ENCODE results near the gene KLK15. TPM values are rescaled to one million over a fixed set of nuclear protein-coding genes. Genes with fewer than 3 reads are reported as not detected.

The KLK15 gene
- total and polyA plus RNA-seq, 2 of the 4 experiments (the other 2 are of a cell fraction), result not detected

DNA sequence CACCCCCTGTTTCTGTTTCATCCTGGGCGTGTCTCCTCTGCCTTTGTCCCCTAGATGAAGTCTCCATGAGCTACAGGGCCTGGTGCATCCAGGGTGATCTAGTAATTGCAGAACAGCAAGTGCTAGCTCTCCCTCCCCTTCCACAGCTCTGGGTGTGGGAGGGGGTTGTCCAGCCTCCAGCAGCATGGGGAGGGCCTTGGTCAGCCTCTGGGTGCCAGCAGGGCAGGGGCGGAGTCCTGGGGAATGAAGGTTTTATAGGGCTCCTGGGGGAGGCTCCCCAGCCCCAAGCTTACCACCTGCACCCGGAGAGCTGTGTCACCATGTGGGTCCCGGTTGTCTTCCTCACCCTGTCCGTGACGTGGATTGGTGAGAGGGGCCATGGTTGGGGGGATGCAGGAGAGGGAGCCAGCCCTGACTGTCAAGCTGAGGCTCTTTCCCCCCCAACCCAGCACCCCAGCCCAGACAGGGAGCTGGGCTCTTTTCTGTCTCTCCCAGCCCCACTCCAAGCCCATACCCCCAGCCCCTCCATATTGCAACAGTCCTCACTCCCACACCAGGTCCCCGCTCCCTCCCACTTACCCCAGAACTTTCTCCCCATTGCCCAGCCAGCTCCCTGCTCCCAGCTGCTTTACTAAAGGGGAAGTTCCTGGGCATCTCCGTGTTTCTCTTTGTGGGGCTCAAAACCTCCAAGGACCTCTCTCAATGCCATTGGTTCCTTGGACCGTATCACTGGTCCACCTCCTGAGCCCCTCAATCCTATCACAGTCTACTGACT lies 21.4 kb upstream of the KLK15 start, which contains the start of gene KLK3:
Gene KLK3 (plus strand): TSS at position 280 of the 775 bp plus-strand sequence. CDS start 41 bp downstream, at position 321.
- Histone ChIP-seq H2BK20ac (ENCODE audit: low read depth, low read length) (no peak within 1 kb of the TSS), H3K9ac (ENCODE audit: low read depth, low read length) (no peak within 1 kb of the TSS), H3K9me1 (ENCODE audit: insufficient read depth, low read length) (no peaks in the 10 kb centered on the region), H2AK9ac (replicated peaks; ENCODE audit: low read depth, low read length, poor library complexity) (peak within 1 kb of the TSS; percentile 55), H2BK15ac (ENCODE audit: low read depth, low read length) (no peak within 1 kb of the TSS), H4K91ac (ENCODE audit: insufficient read depth, low read depth, low read length) (no peak within 1 kb of the TSS), H3K4ac (ENCODE audit: low read depth, low read length) (no peak within 1 kb of the TSS), H3K27ac (ENCODE audit: insufficient read depth, low read length) (no peak within 1 kb of the TSS), H3K4me2 (ENCODE audit: low read depth, low read length) (no peak within 1 kb of the TSS), H3K18ac (ENCODE audit: low read depth, low read length) (no peak within 1 kb of the TSS), H4K5ac (ENCODE audit: low read depth, low read length) (no peak within 1 kb of the TSS), H3K79me1 (ENCODE audit: low read depth in 1 of 2, low read length in 2 of 2) (no peaks in the 10 kb centered on the region), H3K36me3 (ENCODE audit: control insufficient read depth, insufficient read depth, low read length) (no peaks in the 10 kb centered on the region), H2BK120ac (ENCODE audit: low read depth, low read length) (no peak within 1 kb of the TSS), H4K20me1 (ENCODE audit: insufficient read depth, low read length) (no peaks in the 10 kb centered on the region), H3K56ac (ENCODE audit: extremely low read depth, insufficient read depth, low read length) (no peak within 1 kb of the TSS), H2AFZ (replicated peaks; ENCODE audit: low read length, poor library complexity) (no peak within 1 kb of the TSS), H2BK5ac (ENCODE audit: low read depth, low read length, poor library complexity, severe bottlenecking) (no peak within 1 kb of the TSS), H3K4me3 (ENCODE audit: insufficient read depth, low read depth, low read length) (no peak within 1 kb of the TSS), H3K4me1 (ENCODE audit: control insufficient read depth, insufficient read depth, low read length) (no peaks in the 10 kb centered on the region), H3K14ac (replicated peaks; ENCODE audit: low read depth, low read length) (no peak within 1 kb of the TSS), H3K27me3 (ENCODE audit: control insufficient read depth, insufficient read depth, low read length) (peaks cover 4% of the 10 kb centered on the region; the same call in 1 of the 2 replicates), H2AK5ac (ENCODE audit: low read depth, low read length) (no peak within 1 kb of the TSS), H3K9me3 (ENCODE audit: control insufficient read depth, insufficient read depth, low read length) (no peaks in the 10 kb centered on the region), H3K23ac (ENCODE audit: low read depth, low read length) (no peak within 1 kb of the TSS), H4K8ac (ENCODE audit: low read depth in 2 of 2, low read length in 2 of 2) (no peak within 1 kb of the TSS)
- BruUV-seq (replicated peaks), result no TSS peak
- CTCF ChIA-PET, result no interaction called here
- intact Hi-C loops (cut with micrococcal nuclease), result no loop called here
- ATAC-seq (ENCODE audit: low read depth) (no peak), DNase-seq (no peak)
- WGBS, 2 experiments (ENCODE audit: extremely low coverage in 2 of 2, insufficient read length in 1 of 2), result 0% methylated on average over 1 of the region's 9 CpGs; no CpG with 5 or more reads in 1 of the 2 experiments
- TF ChIP-seq MAZ (IDR thresholded peaks at IDR 0.05; ENCODE audit: borderline replicate concordance, low read depth, low read length) (no peak), ELK1 (IDR thresholded peaks at IDR 0.05; ENCODE audit: borderline replicate concordance, low read depth, low read length) (no peak), POLR2A (IDR thresholded peaks at IDR 0.05; ENCODE audit: low read depth, low read length) (no peak), RAD21 (IDR thresholded peaks at IDR 0.05; ENCODE audit: low read length) (no peak), CEBPB (IDR thresholded peaks at IDR 0.05; ENCODE audit: low read depth, low read length) (no peak), CTCF (conservative IDR thresholded peaks at IDR 0.05; ENCODE audit: low read depth, low read length) (no peak), NFE2L2 (IDR thresholded peaks at IDR 0.05; ENCODE audit: low read depth, low read length) (no peak), SMC3 (IDR thresholded peaks at IDR 0.05; ENCODE audit: low read depth, low read length) (no peak)
- TF ChIP-seq, protein P1, sequence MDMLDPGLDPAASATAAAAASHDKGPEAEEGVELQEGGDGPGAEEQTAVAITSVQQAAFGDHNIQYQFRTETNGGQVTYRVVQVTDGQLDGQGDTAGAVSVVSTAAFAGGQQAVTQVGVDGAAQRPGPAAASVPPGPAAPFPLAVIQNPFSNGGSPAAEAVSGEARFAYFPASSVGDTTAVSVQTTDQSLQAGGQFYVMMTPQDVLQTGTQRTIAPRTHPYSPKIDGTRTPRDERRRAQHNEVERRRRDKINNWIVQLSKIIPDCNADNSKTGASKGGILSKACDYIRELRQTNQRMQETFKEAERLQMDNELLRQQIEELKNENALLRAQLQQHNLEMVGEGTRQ (IDR thresholded peaks at IDR 0.05; ENCODE audit: low read depth, low read length), result no peak
- in situ Hi-C loops (cut with MboI; ENCODE audit: low sequenced_read_pairs), result no loop called here
- dilution Hi-C loops (cut with HindIII; ENCODE audit: low sequenced_read_pairs, unreplicated experiment), result no loop called here
- POLR2A ChIA-PET (ENCODE audit: unreplicated experiment), result no interaction called here

Data from IMR-90 (cell line).